ENCODE results near the gene TAS1R2.
"Not testable (repeated sequence)": the region's sequence is repeated elsewhere in the genome, so short reads cannot be mapped to it uniquely, and the experiment has no call there.

TAS1R2 gene

GRCh38 chr1:18868801-18869424, 9.5 kb upstream of the TAS1R2 start:
- no peak for DNase-seq (ENCODE audit: low read depth in 2 of 2)

- DNase-seq (ENCODE audit: low read depth in 2 of 2), result no peak
Observed at GRCh38 chr1:18868354-18868753, 8.9 kb upstream of the TAS1R2 start.

GRCh38 chr1:18866846-18867245, 7.4 kb upstream of the TAS1R2 start:
- no peak for DNase-seq (ENCODE audit: low read depth in 2 of 2)

GRCh38 chr1:18866314-18866713, 6.9 kb upstream of the TAS1R2 start:
- no peak for DNase-seq (ENCODE audit: low read depth in 2 of 2)

GRCh38 chr1:18865176-18865575, 5.7 kb upstream of the TAS1R2 start:
- DNase-seq (ENCODE audit: low read depth in 2 of 2), result no peak

GRCh38 chr1:18861590-18861989, 2.1 kb upstream of the TAS1R2 start:
- DNase-seq (ENCODE audit: low read depth in 2 of 2), result no peak

- DNase-seq (ENCODE audit: low read depth in 2 of 2), result no peak
Observed at GRCh38 chr1:18861082-18861481, 1.6 kb upstream of the TAS1R2 start.

GRCh38 chr1:18858070-18858688, 1.3 kb downstream of the TAS1R2 start:
- no peak for DNase-seq (ENCODE audit: low read depth in 2 of 2)

GRCh38 chr1:18856435-18856834, 3.0 kb downstream of the TAS1R2 start:
- DNase-seq (ENCODE audit: low read depth in 2 of 2), result no peak

- DNase-seq (ENCODE audit: low read depth in 2 of 2), result no peak
Observed at GRCh38 chr1:18855573-18855972, 3.9 kb downstream of the TAS1R2 start.

- DNase-seq (ENCODE audit: low read depth in 2 of 2), result no peak
Observed at GRCh38 chr1:18854331-18855025, 5.0 kb downstream of the TAS1R2 start.

- DNase-seq (ENCODE audit: low read depth in 2 of 2), result no peak
Observed at GRCh38 chr1:18852501-18852900, 7.0 kb downstream of the TAS1R2 start.

GRCh38 chr1:18849261-18849711, 10.2 kb downstream of the TAS1R2 start:
- no peak for DNase-seq (ENCODE audit: low read depth in 2 of 2)

GRCh38 chr1:18847723-18848122, 11.7 kb downstream of the TAS1R2 start:
- DNase-seq (ENCODE audit: low read depth in 2 of 2), result not testable (repeated sequence)

GRCh38 chr1:18840145-18840544, 19.3 kb downstream of the TAS1R2 start:
- no peak for DNase-seq (ENCODE audit: low read depth in 2 of 2)

- no peak for DNase-seq (ENCODE audit: low read depth in 2 of 2)
Observed at GRCh38 chr1:18836654-18837053, 22.8 kb downstream of the TAS1R2 start.

- not testable (repeated sequence) for DNase-seq (ENCODE audit: low read depth in 2 of 2)
Observed at GRCh38 chr1:18832319-18832718, 27.1 kb downstream of the TAS1R2 start.

GRCh38 chr1:18831656-18832055, 27.8 kb downstream of the TAS1R2 start:
- DNase-seq (ENCODE audit: low read depth in 2 of 2), result no peak

- DNase-seq (ENCODE audit: low read depth in 2 of 2), result no peak
Observed at GRCh38 chr1:18830596-18830995, 28.9 kb downstream of the TAS1R2 start.

- DNase-seq (ENCODE audit: low read depth in 2 of 2), result no peak
Observed at GRCh38 chr1:18829671-18830070, 29.8 kb downstream of the TAS1R2 start.

GRCh38 chr1:18828224-18828623, 31.2 kb downstream of the TAS1R2 start:
- DNase-seq (ENCODE audit: low read depth in 2 of 2), result no peak

- DNase-seq (ENCODE audit: low read depth in 2 of 2), result no peak
Observed at GRCh38 chr1:18823438-18823837, 36.0 kb downstream of the TAS1R2 start.

All from stimulated activated CD4-positive, alpha-beta T cell treated with anti-CD3 and anti-CD28 coated beads, Interleukin-1b, Interleukin-23, amount 100 ng/mL, for 1 hour (primary cell).